ENCODE data around the gene ODC1.
"Not testable (repeated sequence)": the region's sequence is repeated elsewhere in the genome, so short reads cannot be mapped to it uniquely, and the experiment has no call there.

The ODC1 gene

GRCh38 chr2:10466801-10467200, 18.7 kb upstream of the ODC1 start:
- H3K36me3 ChIP-seq = no peaks in the 10 kb centered on the region

GRCh38 chr2:10465910-10466309, 17.8 kb upstream of the ODC1 start:
- TF ChIP-seq CTCF (IDR thresholded peaks at IDR 0.05) = no peak
- H3K4me1 ChIP-seq (ENCODE audit: control insufficient read depth in 1 of 2, insufficient read depth in 1 of 2, low read depth in 1 of 2, low read length in 1 of 2) = no peaks in the 10 kb centered on the region
- no peaks in the 10 kb centered on the region for H3K36me3 ChIP-seq
- H3K27me3 ChIP-seq = peaks cover 2% of the 10 kb centered on the region
- no peak overlapping the region for H3K27ac ChIP-seq
- H3K9me3 ChIP-seq = no peaks in the 10 kb centered on the region
- H3K4me3 ChIP-seq (ENCODE audit: low read depth in 1 of 2, low read length in 1 of 2) = no peak overlapping the region

More at GRCh38 chr2:10466801-10467200, 18.7 kb upstream of the ODC1 start:
- TF ChIP-seq CTCF (IDR thresholded peaks at IDR 0.05) = no peak
- H3K27ac ChIP-seq = no peak overlapping the region
- H3K4me3 ChIP-seq (ENCODE audit: low read depth in 1 of 2, low read length in 1 of 2) = no peak overlapping the region
- no peaks in the 10 kb centered on the region for H3K4me1 ChIP-seq (ENCODE audit: control insufficient read depth in 1 of 2, insufficient read depth in 1 of 2, low read depth in 1 of 2, low read length in 1 of 2)
- no peaks in the 10 kb centered on the region for H3K9me3 ChIP-seq
- no peaks in the 10 kb centered on the region for H3K27me3 ChIP-seq

- H3K4me1 ChIP-seq (ENCODE audit: control insufficient read depth in 1 of 2, insufficient read depth in 1 of 2, low read depth in 1 of 2, low read length in 1 of 2) = no peaks in the 10 kb centered on the region
- H3K9me3 ChIP-seq = no peaks in the 10 kb centered on the region
- H3K36me3 ChIP-seq = no peaks in the 10 kb centered on the region
- H3K27me3 ChIP-seq = peaks cover 24% of the 10 kb centered on the region
- TF ChIP-seq CTCF (IDR thresholded peaks at IDR 0.05) = no peak
- no peak overlapping the region for H3K4me3 ChIP-seq (ENCODE audit: low read depth in 1 of 2, low read length in 1 of 2)
- no peak overlapping the region for H3K27ac ChIP-seq
Observed at GRCh38 chr2:10462178-10463083, 14.3 kb upstream of the ODC1 start.

- H3K9me3 ChIP-seq = no peaks in the 10 kb centered on the region
- no peaks in the 10 kb centered on the region for H3K36me3 ChIP-seq
- no peak for TF ChIP-seq CTCF (IDR thresholded peaks at IDR 0.05)
- H3K27me3 ChIP-seq = peaks cover 24% of the 10 kb centered on the region
- no peak overlapping the region for H3K27ac ChIP-seq
- H3K4me3 ChIP-seq (ENCODE audit: low read depth in 1 of 2, low read length in 1 of 2) = no peak overlapping the region
- no peaks in the 10 kb centered on the region for H3K4me1 ChIP-seq (ENCODE audit: control insufficient read depth in 1 of 2, insufficient read depth in 1 of 2, low read depth in 1 of 2, low read length in 1 of 2)
Observed at GRCh38 chr2:10460366-10460796, 12.3 kb upstream of the ODC1 start.

- Histone ChIP-seq H3K4me3 (ENCODE audit: low read depth in 1 of 2, low read length in 1 of 2) (no peak overlapping the region), H3K36me3 (no peaks in the 10 kb centered on the region), H3K9me3 (no peaks in the 10 kb centered on the region), H3K4me1 (ENCODE audit: control insufficient read depth in 1 of 2, insufficient read depth in 1 of 2, low read depth in 1 of 2, low read length in 1 of 2) (no peaks in the 10 kb centered on the region), H3K27me3 (peaks cover 24% of the 10 kb centered on the region), H3K27ac (no peak overlapping the region)
- TF ChIP-seq CTCF (IDR thresholded peaks at IDR 0.05) = no peak
Observed at GRCh38 chr2:10457846-10458598, 9.9 kb upstream of the ODC1 start.

GRCh38 chr2:10457195-10457594, 9.1 kb upstream of the ODC1 start:
- H3K4me3 ChIP-seq (ENCODE audit: low read depth in 1 of 2, low read length in 1 of 2); H3K9me3 ChIP-seq; H3K27ac ChIP-seq; H3K4me1 ChIP-seq (ENCODE audit: control insufficient read depth in 1 of 2, insufficient read depth in 1 of 2, low read depth in 1 of 2, low read length in 1 of 2); H3K36me3 ChIP-seq: not testable (repeated sequence)
- H3K27me3 ChIP-seq = peaks cover 24% of the 10 kb centered on the region
